GM21737 (cell line): Measurements from ENCODE around the gene DEFB121.
"Not testable (repeated sequence)": the region's sequence is repeated elsewhere in the genome, so short reads cannot be mapped to it uniquely, and the experiment has no call there.

Experiments used
- ATAC-seq: cut with Tn5 transposase; IDR thresholded peaks from one replicate; pipeline ENCODE4 v1.9.1; 2021; ENCODE audit warnings: mild to moderate bottlenecking, moderate library complexity; ENCODE audit not compliant: unreplicated experiment

DEFB121 gene

GRCh38 chr20:31406115-31406514 is at the start of gene DEFB121:
TSS of gene DEFB121 (minus strand) at chr20:31406215. CDS start at chr20:31406152, 63 bp downstream.
- no peak for ATAC-seq

GRCh38 chr20:31454361-31454760 is 48.3 kb upstream of the DEFB121 start:
- no peak for ATAC-seq

GRCh38 chr20:31452575-31452974 is 46.6 kb upstream of the DEFB121 start:
- no peak for ATAC-seq

GRCh38 chr20:31449511-31450414 is 43.7 kb upstream of the DEFB121 start:
- ATAC-seq, result no peak

- ATAC-seq, result no peak
Measured at GRCh38 chr20:31446084-31446819, 40.2 kb upstream of the DEFB121 start.

DNA sequence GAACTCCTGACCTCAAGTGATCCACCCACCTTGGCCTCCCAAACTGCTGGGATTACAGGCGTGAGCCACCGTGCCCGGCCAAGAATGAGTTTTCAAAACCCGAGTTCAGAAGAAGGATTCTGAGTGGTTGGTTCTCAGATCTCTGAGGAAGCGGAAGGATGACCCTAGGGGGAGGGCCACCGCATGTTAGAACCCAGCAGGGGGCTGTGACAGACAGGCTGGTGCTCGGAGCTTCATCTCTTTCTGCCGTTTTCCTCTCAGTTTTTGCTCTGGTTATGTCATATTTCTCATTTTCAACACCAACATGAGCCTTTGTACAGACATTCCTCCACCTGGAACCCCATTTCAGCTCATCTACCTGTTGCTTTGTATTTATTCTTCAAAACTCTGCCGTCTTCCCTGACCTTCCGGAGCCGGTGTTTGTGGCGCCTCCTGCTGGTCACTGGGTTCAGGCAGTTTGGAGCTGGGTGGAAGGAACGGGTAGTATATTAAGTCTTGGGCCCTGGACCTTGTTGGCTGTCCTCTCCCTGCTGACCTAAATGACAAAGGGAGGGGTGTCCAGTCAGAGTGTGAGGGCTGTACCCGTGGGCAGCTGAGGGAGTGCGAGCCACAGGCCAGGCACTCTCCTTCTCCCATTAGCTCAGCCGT is 34.1 kb upstream of the DEFB121 start, which contains the start of gene DEFB123:
TSS of gene DEFB123 (plus strand) at position 621 of the 648 bp plus-strand sequence. CDS start 67 bp downstream, outside the sequence.
- ATAC-seq, result no peak

GRCh38 chr20:31430568-31431115 is 24.6 kb upstream of the DEFB121 start:
- ATAC-seq, result no peak

DNA sequence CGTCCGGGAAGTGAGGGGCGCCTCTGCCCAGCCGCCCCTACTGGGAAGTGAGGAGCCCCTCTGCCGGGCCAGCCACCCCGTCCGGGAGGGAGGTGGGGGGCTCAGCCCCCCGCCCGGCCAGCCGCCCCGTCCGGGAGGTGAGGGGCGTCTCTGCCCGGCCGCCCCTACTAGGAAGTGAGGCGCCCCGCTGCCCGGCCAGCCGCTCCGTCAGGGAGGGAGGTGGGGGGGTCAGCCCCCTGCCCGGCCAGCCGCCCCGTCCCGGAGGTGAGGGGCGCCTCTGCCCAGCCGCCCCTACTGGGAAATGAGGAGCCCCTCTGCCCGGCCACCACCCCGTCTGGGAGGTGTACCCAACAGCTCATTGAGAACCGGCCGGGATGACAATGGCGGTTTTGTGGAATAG is 21.6 kb upstream of the DEFB121 start:
- ATAC-seq, result not testable (repeated sequence)

- not testable (repeated sequence) for ATAC-seq
Measured at GRCh38 chr20:31426891-31427551, 21.0 kb upstream of the DEFB121 start.

- no peak for ATAC-seq
Measured at GRCh38 chr20:31425797-31426196, 19.8 kb upstream of the DEFB121 start.

GRCh38 chr20:31418307-31418706 is 12.3 kb upstream of the DEFB121 start:
- ATAC-seq, result no peak

DNA sequence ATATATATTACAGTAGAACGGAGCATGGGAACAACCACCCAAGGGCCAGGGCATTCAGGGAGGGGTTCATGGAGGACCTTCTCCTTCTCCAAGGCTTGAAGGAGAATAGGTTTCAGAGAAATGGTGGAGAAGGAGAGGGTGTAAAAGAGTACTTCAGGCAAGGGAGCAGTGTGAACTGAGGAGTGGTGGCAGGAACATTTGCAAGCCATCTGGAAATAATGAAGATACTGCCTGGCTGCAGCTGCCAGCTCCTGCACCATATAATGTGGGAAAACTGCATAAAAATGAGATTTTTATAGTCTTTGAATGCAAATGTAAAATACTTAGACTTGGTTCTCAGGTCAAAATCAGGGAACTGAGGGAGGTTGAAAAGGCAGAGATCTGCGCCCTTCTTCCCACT is 9.6 kb upstream of the DEFB121 start:
- ATAC-seq, result no peak

DNA sequence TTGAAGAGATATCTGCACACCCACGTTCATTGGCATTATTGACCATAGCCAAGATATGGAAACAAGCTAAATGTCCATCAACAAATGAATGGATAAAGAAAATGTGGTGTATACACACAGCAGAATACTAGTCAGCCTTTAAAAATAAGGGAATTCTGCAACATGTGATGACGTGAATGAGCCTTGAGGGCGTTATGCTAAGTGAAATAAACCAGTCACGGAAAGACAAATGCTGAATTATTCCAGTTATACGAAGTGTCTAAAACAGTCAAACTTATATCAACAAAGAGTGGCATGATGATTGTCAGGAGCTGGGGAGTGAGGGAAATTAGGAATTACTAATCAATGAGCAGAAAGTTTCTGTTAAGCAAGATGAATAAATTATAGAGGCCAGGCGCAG is 8.4 kb upstream of the DEFB121 start:
- ATAC-seq, result no peak

- no peak for ATAC-seq
Measured at GRCh38 chr20:31410011-31410410, 4.0 kb upstream of the DEFB121 start.

GRCh38 chr20:31403886-31404285 is 2.1 kb downstream of the DEFB121 start:
- no peak for ATAC-seq

GRCh38 chr20:31394900-31395299 is 11.1 kb downstream of the DEFB121 start:
- no peak for ATAC-seq

DNA sequence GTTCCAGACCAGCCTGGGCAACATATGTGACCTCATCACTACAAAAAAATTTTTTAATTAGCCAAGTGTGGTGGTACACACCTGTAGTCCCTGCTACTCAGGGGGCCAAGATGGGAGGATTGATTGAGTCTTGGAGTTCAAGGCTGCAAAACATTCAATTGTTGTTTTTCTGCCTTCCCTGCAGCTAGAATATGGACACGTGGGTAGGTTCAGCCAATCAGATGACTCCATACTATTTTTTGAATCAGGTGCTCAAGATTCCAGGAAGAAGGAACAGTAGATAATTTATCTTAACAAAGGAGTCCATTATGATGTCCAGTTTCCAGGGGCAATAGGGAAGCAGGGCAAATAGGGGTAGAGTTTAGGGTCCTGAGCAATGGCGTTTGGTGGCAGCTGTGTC is 13.2 kb downstream of the DEFB121 start:
- no peak for ATAC-seq

- ATAC-seq, result no peak
Measured at GRCh38 chr20:31390490-31390889, 15.5 kb downstream of the DEFB121 start, which contains the start of gene DEFB119. TSS of gene DEFB119 (minus strand) at chr20:31390590. CDS start at chr20:31390483, 107 bp downstream.

GRCh38 chr20:31374346-31374745 is 31.7 kb downstream of the DEFB121 start:
- ATAC-seq, result no peak

GRCh38 chr20:31368301-31368700 is 37.7 kb downstream of the DEFB121 start, which contains the start of gene DEFB118:
TSS of gene DEFB118 (plus strand) at chr20:31368601. CDS start at chr20:31368651, 50 bp downstream.
- no peak for ATAC-seq
